ENCODE data around the gene LATS1. TPM values are rescaled to one million over a fixed set of nuclear protein-coding genes. Genes with fewer than 3 reads are reported as not detected.

LATS1 gene
- total and polyA plus RNA-seq, 2 of the 8 experiments (the other 6 are each of a cell fraction or from before 2014, with no cell fraction given): 8.9 to 21.7 TPM

DNA sequence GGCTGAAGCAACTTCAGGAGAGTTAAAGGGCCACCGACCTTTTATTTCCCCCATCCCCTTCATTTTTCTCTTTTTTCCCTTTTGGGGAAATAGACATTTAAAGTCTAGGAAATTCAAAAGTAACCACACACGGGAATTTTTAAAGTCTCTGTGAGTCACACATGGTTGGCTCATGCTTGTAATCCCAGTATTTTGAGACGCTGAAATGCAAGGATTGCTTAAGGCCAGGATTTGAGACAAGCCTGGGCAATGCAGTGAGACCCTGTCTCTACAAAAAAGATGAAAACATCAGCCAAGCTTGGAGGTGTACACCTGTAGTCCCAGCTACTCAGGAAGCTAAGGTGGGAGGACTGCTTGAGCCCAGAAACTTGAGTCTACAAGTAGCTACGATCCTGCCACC is 103.6 kb downstream of the LATS1 start:
- Histone ChIP-seq H3K14ac (ENCODE audit: insufficient read length) (no peak overlapping the region), H3K4me2 (ENCODE audit: insufficient read depth in 1 of 2, low read depth in 2 of 2, low read length in 2 of 2) (no peak overlapping the region), H4K8ac (ENCODE audit: extremely low read depth, insufficient read depth, low read length) (no peak overlapping the region), H3K79me1 (ENCODE audit: low read depth, low read length) (no peaks in the 10 kb centered on the region), H3K79me2 (ENCODE audit: control insufficient read depth in 1 of 2, insufficient read depth in 2 of 2, low read length in 2 of 2) (no peaks in the 10 kb centered on the region), H4K20me1 (replicated peaks in 1 of 2; ENCODE audit: control insufficient read depth in 1 of 2, insufficient read depth in 2 of 2, low read length in 2 of 2) (no peaks in the 10 kb centered on the region), H2BK5ac (ENCODE audit: low read depth, low read length) (no peak overlapping the region), H3K4ac (replicated peaks; ENCODE audit: insufficient read length, low read depth, low read length) (no peak overlapping the region), H2AFZ (ENCODE audit: low read length) (no peak overlapping the region), H3K4me1 (replicated peaks in 1 of 4; ENCODE audit: control insufficient read depth in 3 of 4, insufficient read depth in 4 of 4, low read length in 3 of 4) (no peaks in the 10 kb centered on the region), H3K27ac (ENCODE audit: low read depth, low read length) (no peak overlapping the region), H3K27me3 (replicated peaks in 1 of 4; ENCODE audit: control insufficient read depth in 3 of 4, extremely low read depth in 1 of 4, insufficient read depth in 3 of 4, low read length in 3 of 4) (no peaks in the 10 kb centered on the region), H3K18ac (ENCODE audit: extremely low read depth, low read length) (no peak overlapping the region), H2AK5ac (ENCODE audit: low read depth, low read length) (no peak overlapping the region), H2BK15ac (ENCODE audit: low read length) (no peak overlapping the region), H2BK12ac (ENCODE audit: low read depth, low read length) (no peak overlapping the region), H3K9ac (replicated peaks in 1 of 4; ENCODE audit: extremely low read depth in 1 of 4, low read depth in 3 of 4, low read length in 3 of 4) (no peak overlapping the region), H3K56ac (replicated peaks; ENCODE audit: insufficient read length, low read depth, low read length) (no peak overlapping the region), H3K4me3 (ENCODE audit: extremely low read depth in 1 of 4, insufficient read depth in 2 of 4, low read depth in 3 of 4, low read length in 4 of 4) (no peak overlapping the region), H4K91ac (replicated peaks; ENCODE audit: insufficient read length, low read length) (no peak overlapping the region), H3K36me3 (ENCODE audit: control insufficient read depth in 2 of 4, insufficient read depth in 4 of 4, low read length in 3 of 4) (no peaks in the 10 kb centered on the region), H2BK120ac (replicated peaks; ENCODE audit: low read depth, low read length) (no peak overlapping the region), H2BK20ac (ENCODE audit: low read length) (no peak overlapping the region), H3K9me3 (ENCODE audit: insufficient read depth in 2 of 2, low read depth in 1 of 2, low read length in 1 of 2) (0 out of 4 replicates have a peak, but pooled peaks cover 0 to 3% of the 10 kb centered on the region in 2 experiments), H3K23ac (ENCODE audit: insufficient read length) (no peak overlapping the region), H4K5ac (ENCODE audit: insufficient read length, low read depth, low read length) (no peak overlapping the region), H3K23me2 (ENCODE audit: low read depth, low read length) (no peaks in the 10 kb centered on the region)
- ChIA-PET CTCF (ENCODE audit: partially characterized antibody) (interaction anchor here (0.6 kb wide), 2 partner anchors 20 to 101 kb away, joined by 3 to 5 read pairs; no protein-coding TSS in a partner anchor), POLR2A (ENCODE audit: partially characterized antibody) (no interaction called here)
- FAIRE-seq (no peak), DNase-seq (ENCODE audit: low read depth in 1 of 2, low spot score in 2 of 2) (no peak)
- WGBS, 2 experiments (ENCODE audit: extremely low coverage in 1 of 2, insufficient coverage in 1 of 2, insufficient read length in 1 of 2, insufficient replicate concordance in 2 of 2, low coverage in 1 of 2, low lambda C conversion rate in 2 of 2, missing lambda C conversion rate in 1 of 2): 90% methylated on average over 4 of the region's 4 CpGs; no CpG with 5 or more reads in 1 of the 2 experiments

Measured in H1 (cell line).